Esophagus muscularis mucosa (tissue), 3 donors: ENCODE measurements around the gene TAS1R3.

Experiments
- CTCF ChIP-seq, 3 experiments: fragments of 200-600 bp in 2 of 3; fragments of 450-650 bp in 1 of 3; sonication (generic) in 2 of 3; IDR thresholded peaks; one replicate each; pipeline ENCODE4 v1.5.1; 2017 to 2019; ENCODE audit warnings: antibody characterized with exemption in 3 of 3, mild to moderate bottlenecking in 2 of 3, moderate library complexity in 1 of 3
- POLR2A ChIP-seq: fragments of 450-650 bp; IDR thresholded peaks from one replicate; pipeline ENCODE4 v1.6.1; 2017; ENCODE audit warnings: antibody characterized with exemption, moderate library complexity, mild to moderate bottlenecking, low read depth

- no peak for TF ChIP-seq CTCF (IDR thresholded peaks at IDR 0.05)
- no peak for TF ChIP-seq POLR2A
Observed at GRCh38 chr1:1332774-1333480, 1.8 kb downstream of the TAS1R3 start.
